ENCODE data around the gene EPX. TPM values are rescaled to one million over a fixed set of nuclear protein-coding genes. Genes with fewer than 3 reads are reported as not detected.

EPX gene
- total RNA-seq, 2 donors from 2014 or later, result not detected

DNA sequence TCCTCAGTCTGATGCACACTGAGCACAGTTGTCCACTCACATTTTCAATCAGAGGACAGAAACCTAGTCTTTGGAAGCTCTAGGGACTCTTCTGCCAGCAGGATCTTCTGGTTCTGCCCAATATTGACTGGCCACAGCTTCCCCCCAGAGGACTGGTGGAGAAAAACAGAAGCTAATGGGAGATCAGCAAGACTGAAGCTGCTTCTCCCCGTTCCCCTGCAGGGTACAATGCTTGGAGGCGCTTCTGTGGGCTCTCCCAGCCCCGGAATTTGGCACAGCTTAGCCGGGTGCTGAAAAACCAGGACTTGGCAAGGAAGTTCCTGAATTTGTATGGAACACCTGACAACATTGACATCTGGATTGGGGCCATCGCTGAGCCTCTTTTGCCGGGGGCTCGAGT, 10.3 kb downstream of the EPX start:
- no peaks in the 10 kb centered on the region for H3K9me3 ChIP-seq (ENCODE audit: control insufficient read depth, low read length)
- Mint-ChIP-seq H3K36me3 (ENCODE audit: low read depth) (peaks cover 11% of the 10 kb centered on the region), H3K4me3 (no peak overlapping the region), H3K9me3 (no peaks in the 10 kb centered on the region), H3K4me1 (no peaks in the 10 kb centered on the region), H3K27me3 (ENCODE audit: insufficient read depth) (peaks cover 12% of the 10 kb centered on the region), H3K27ac (no peak overlapping the region)
- H3K27me3 ChIP-seq (ENCODE audit: control insufficient read depth, insufficient read depth, low read length, poor library complexity, severe bottlenecking), result peaks cover 10% of the 10 kb centered on the region
- no peak for DNase-seq
- no peak overlapping the region for H3K9ac ChIP-seq (ENCODE audit: extremely low read depth, low read length, poor library complexity, severe bottlenecking)
- TF ChIP-seq, protein P1, sequence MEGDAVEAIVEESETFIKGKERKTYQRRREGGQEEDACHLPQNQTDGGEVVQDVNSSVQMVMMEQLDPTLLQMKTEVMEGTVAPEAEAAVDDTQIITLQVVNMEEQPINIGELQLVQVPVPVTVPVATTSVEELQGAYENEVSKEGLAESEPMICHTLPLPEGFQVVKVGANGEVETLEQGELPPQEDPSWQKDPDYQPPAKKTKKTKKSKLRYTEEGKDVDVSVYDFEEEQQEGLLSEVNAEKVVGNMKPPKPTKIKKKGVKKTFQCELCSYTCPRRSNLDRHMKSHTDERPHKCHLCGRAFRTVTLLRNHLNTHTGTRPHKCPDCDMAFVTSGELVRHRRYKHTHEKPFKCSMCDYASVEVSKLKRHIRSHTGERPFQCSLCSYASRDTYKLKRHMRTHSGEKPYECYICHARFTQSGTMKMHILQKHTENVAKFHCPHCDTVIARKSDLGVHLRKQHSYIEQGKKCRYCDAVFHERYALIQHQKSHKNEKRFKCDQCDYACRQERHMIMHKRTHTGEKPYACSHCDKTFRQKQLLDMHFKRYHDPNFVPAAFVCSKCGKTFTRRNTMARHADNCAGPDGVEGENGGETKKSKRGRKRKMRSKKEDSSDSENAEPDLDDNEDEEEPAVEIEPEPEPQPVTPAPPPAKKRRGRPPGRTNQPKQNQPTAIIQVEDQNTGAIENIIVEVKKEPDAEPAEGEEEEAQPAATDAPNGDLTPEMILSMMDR (conservative IDR thresholded peaks at IDR 0.05), result peak; percentile 12
- whole genome bisulfite sequencing, 2 experiments (ENCODE audit: insufficient coverage in 1 of 2, insufficient read length in 1 of 2), result 93 to 94% methylated on average over 7 of the region's 7 CpGs
- H3K36me3 ChIP-seq (ENCODE audit: control insufficient read depth, insufficient read depth, low read length), result peaks cover 12% of the 10 kb centered on the region
- no peak overlapping the region for H3K4me3 ChIP-seq (ENCODE audit: low read length)
- H3K4me1 ChIP-seq (ENCODE audit: control insufficient read depth, insufficient read depth, low read length), result no peaks in the 10 kb centered on the region
- H3K27ac ChIP-seq (ENCODE audit: low read depth, low read length), result no peak overlapping the region

DNA sequence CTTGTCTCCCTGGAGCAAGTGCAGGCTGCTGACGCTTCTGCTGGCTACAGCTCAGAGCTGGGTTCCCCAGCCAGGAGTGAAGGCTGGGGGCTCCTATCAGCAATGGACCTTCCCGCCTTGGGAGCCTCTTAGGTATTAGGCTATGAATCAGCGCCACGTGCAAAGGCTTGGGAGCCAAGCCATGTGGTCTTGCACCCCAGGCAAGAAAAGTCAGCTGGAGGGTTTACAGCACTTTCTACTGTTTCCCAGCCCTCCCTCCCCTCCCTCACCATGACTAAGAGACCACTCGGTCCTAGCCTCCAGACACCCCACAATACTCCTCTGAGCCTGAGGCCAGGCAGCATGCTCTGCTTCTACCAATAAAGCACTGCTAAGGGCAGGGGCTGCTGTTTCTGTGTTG, 12.3 kb downstream of the EPX start:
- no peaks in the 10 kb centered on the region for H3K9me3 ChIP-seq (ENCODE audit: control insufficient read depth, low read length)
- Mint-ChIP-seq H3K27ac (no peak overlapping the region), H3K36me3 (ENCODE audit: low read depth) (peaks cover 25% of the 10 kb centered on the region), H3K9me3 (no peaks in the 10 kb centered on the region), H3K4me3 (no peak overlapping the region), H3K4me1 (no peaks in the 10 kb centered on the region), H3K27me3 (ENCODE audit: insufficient read depth) (peaks cover 5% of the 10 kb centered on the region)
- no peak overlapping the region for H3K9ac ChIP-seq (ENCODE audit: extremely low read depth, low read length, poor library complexity, severe bottlenecking)
- H3K27me3 ChIP-seq (ENCODE audit: control insufficient read depth, insufficient read depth, low read length, poor library complexity, severe bottlenecking), result no peaks in the 10 kb centered on the region
- H3K4me1 ChIP-seq (ENCODE audit: control insufficient read depth, insufficient read depth, low read length), result no peaks in the 10 kb centered on the region
- no peak for DNase-seq
- TF ChIP-seq, protein P1 (conservative IDR thresholded peaks at IDR 0.05), result no peak
- no peak overlapping the region for H3K4me3 ChIP-seq (ENCODE audit: low read length)
- WGBS, 2 experiments (ENCODE audit: insufficient coverage in 1 of 2, insufficient read length in 1 of 2), result 89 to 90% methylated on average over 2 to 5 of the region's 5 CpGs
- no peak overlapping the region for H3K27ac ChIP-seq (ENCODE audit: low read depth, low read length)
- H3K36me3 ChIP-seq (ENCODE audit: control insufficient read depth, insufficient read depth, low read length), result peaks cover 24% of the 10 kb centered on the region

DNA sequence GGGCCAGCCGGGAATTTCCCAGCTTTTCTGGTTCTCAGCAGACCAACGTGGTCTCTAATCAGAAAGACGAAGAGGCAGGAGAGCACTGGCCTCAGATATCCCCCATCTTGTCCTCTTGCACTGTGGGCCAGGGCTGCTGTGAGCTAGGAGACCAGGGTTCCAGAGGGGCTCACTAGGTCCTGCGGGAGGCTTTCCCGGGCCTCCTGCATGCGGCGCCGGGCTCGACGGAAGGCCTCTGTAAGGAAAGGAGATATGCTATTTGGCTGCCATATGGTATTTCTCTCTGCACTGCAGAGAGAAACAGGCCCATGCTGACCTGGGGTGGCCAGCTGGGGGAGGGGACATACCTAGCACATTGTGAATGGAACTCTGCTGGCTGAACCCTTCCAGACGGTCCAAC, 13.4 kb downstream of the EPX start:
- 90 to 94% methylated on average over 10 to 11 of the region's 11 CpGs for WGBS, 2 experiments (ENCODE audit: insufficient coverage in 1 of 2, insufficient read length in 1 of 2)

More for the DNA sequence above, 13.4 kb downstream of the EPX start:
- no peak overlapping the region for H3K9ac ChIP-seq (ENCODE audit: extremely low read depth, low read length, poor library complexity, severe bottlenecking)
- peaks cover 34% of the 10 kb centered on the region for H3K36me3 ChIP-seq (ENCODE audit: control insufficient read depth, insufficient read depth, low read length)
- H3K4me1 ChIP-seq (ENCODE audit: control insufficient read depth, insufficient read depth, low read length), result no peaks in the 10 kb centered on the region
- Mint-ChIP-seq H3K9me3 (no peaks in the 10 kb centered on the region), H3K27me3 (ENCODE audit: insufficient read depth) (peaks cover 3% of the 10 kb centered on the region), H3K4me1 (no peaks in the 10 kb centered on the region), H3K4me3 (no peak overlapping the region), H3K27ac (no peak overlapping the region), H3K36me3 (ENCODE audit: low read depth) (peaks cover 35% of the 10 kb centered on the region)
- H3K27me3 ChIP-seq (ENCODE audit: control insufficient read depth, insufficient read depth, low read length, poor library complexity, severe bottlenecking), result no peaks in the 10 kb centered on the region
- no peak overlapping the region for H3K4me3 ChIP-seq (ENCODE audit: low read length)
- no peak for DNase-seq
- H3K9me3 ChIP-seq (ENCODE audit: control insufficient read depth, low read length), result no peaks in the 10 kb centered on the region
- TF ChIP-seq, protein P1 (conservative IDR thresholded peaks at IDR 0.05), result no peak
- H3K27ac ChIP-seq (ENCODE audit: low read depth, low read length), result no peak overlapping the region

Data from endodermal cell (in vitro differentiated cells).